Mucosa of stomach (tissue), 1 donor: ENCODE data around the gene NRM.

ENCODE experiments used
- H3K27me3 ChIP-seq: one replicate; pipeline ENCODE4 v1.7.0; 2013; ENCODE audit warnings: mild to moderate bottlenecking, low read length; ENCODE audit not compliant: control insufficient read depth, insufficient read depth
- H3K36me3 ChIP-seq: one replicate; pipeline ENCODE4 v1.7.0; 2013; ENCODE audit warnings: low read length; ENCODE audit not compliant: control insufficient read depth, insufficient read depth
- H3K4me1 ChIP-seq: one replicate; pipeline ENCODE4 v1.7.0; 2013; ENCODE audit warnings: mild to moderate bottlenecking, low read length; ENCODE audit not compliant: control insufficient read depth, insufficient read depth
- H3K4me3 ChIP-seq: one replicate; pipeline ENCODE4 v1.7.0; 2013; ENCODE audit warnings: low read length
- H3K9ac ChIP-seq: one replicate; pipeline ENCODE4 v1.7.0; 2013; ENCODE audit warnings: mild to moderate bottlenecking, low read length, moderate library complexity
- H3K9me3 ChIP-seq: one replicate; pipeline ENCODE4 v1.7.0; 2013; ENCODE audit warnings: mild to moderate bottlenecking, low read length, moderate library complexity; ENCODE audit not compliant: control insufficient read depth
- donor health status: Pancreatic carcinoma.

NRM gene

DNA sequence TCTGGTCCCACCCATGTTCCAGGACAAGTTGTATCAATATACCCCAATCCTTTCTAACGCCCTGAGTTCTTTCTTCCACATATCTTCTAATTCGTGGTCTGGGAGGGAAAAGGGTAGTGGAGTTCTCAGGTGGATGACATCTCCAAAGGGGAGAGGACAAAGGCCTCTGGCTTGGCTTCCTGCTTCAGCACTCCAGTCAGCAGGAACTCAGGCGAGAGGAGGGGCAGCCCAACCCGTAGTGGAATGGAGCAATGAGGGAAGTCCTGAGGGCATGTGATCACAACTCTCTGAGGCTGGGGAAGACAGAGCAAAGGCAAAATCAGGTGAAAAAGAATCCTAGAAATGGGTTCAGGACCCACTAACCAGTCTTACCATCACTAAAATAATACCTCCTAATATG, 9.6 kb upstream of the NRM start:
- no peak overlapping the region for H3K9ac ChIP-seq
- H3K27me3 ChIP-seq = no peaks in the 10 kb centered on the region
- H3K4me1 ChIP-seq = no peaks in the 10 kb centered on the region
- H3K9me3 ChIP-seq = no peaks in the 10 kb centered on the region
- no peaks in the 10 kb centered on the region for H3K36me3 ChIP-seq
- H3K4me3 ChIP-seq = no peak overlapping the region

DNA sequence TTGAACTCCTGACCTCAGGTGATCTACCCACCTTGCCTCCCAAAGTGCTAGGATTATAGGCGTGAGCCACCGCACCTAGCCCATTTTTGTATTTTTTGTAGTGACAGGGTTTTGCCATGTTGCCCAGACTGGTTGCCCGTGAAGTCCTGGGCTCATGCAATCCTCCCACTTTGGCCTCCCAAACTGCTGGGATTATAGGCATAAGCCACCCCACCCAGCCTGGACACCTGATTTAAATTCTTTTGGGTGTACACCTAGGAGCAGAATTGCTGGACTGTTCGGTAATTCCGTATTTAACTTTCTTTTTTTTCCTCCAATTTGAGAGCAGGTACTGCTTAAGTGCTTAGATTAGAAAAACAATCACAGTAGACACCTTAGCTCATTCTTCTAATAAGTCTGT, 5.6 kb upstream of the NRM start:
- no peaks in the 10 kb centered on the region for H3K27me3 ChIP-seq
- no peaks in the 10 kb centered on the region for H3K36me3 ChIP-seq
- no peaks in the 10 kb centered on the region for H3K4me1 ChIP-seq
- H3K9ac ChIP-seq = no peak overlapping the region
- H3K9me3 ChIP-seq = no peaks in the 10 kb centered on the region
- H3K4me3 ChIP-seq = no peak overlapping the region

DNA sequence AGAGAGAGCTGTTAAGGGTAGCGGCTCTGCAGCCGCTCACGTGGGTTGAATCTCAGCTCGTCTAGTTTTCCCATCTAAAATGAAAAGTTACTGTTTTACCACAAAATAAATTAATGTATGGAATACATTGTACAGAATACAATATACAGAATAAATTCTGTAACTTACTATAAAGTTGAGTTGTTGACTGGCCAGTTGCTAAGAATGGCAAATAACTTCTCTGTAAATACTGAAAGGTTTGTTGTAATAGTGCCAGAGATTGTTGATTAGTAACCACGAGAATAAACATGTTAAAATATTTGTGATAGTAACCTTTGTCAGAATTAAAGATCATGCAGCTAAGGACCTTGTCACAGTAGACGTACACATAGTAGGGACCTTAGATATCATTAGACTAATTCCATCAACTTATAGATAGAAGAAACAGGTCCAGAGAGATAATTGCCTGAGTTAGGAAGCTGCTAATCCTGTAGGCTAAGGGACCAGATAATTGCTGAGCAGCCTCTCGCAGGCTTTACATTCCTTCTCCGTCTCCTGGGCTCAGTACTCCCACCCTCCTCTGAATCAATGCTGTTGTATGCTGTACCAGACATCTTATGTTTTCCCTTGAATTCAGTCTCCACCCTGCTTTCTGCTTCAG, 544 bp upstream of the NRM start:
- H3K9me3 ChIP-seq = no peaks in the 10 kb centered on the region
- peak overlapping the region; percentile 50 for H3K9ac ChIP-seq
- peaks cover 3% of the 10 kb centered on the region for H3K27me3 ChIP-seq
- peak overlapping the region; percentile 74 for H3K4me3 ChIP-seq
- H3K4me1 ChIP-seq = peaks cover 23% of the 10 kb centered on the region
- H3K36me3 ChIP-seq = no peaks in the 10 kb centered on the region

DNA sequence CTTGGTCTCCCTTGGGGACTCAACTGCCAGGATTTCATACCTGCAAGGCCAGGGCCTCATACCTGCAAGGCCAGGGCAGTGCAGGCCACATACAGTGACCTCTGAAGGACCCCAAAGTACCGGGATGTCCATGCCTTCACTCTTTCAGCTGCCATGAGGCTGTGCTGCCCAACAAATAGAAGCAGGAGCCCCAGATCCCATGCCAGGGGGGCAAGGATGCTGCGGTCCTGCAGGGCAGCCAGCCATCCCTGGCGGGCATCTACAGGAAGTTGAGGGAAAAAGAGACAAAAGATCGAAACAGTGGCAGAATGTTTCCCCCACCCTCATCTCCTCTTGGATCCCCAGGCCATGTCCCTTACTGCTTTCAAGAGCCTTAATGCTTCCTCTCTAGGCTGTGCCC, 799 bp downstream of the NRM start:
- H3K36me3 ChIP-seq = no peaks in the 10 kb centered on the region
- H3K9ac ChIP-seq = peak overlapping the region; percentile 50
- no peaks in the 10 kb centered on the region for H3K9me3 ChIP-seq
- peak overlapping the region; percentile 74 for H3K4me3 ChIP-seq
- H3K27me3 ChIP-seq = peaks cover 3% of the 10 kb centered on the region
- peaks cover 34% of the 10 kb centered on the region for H3K4me1 ChIP-seq

DNA sequence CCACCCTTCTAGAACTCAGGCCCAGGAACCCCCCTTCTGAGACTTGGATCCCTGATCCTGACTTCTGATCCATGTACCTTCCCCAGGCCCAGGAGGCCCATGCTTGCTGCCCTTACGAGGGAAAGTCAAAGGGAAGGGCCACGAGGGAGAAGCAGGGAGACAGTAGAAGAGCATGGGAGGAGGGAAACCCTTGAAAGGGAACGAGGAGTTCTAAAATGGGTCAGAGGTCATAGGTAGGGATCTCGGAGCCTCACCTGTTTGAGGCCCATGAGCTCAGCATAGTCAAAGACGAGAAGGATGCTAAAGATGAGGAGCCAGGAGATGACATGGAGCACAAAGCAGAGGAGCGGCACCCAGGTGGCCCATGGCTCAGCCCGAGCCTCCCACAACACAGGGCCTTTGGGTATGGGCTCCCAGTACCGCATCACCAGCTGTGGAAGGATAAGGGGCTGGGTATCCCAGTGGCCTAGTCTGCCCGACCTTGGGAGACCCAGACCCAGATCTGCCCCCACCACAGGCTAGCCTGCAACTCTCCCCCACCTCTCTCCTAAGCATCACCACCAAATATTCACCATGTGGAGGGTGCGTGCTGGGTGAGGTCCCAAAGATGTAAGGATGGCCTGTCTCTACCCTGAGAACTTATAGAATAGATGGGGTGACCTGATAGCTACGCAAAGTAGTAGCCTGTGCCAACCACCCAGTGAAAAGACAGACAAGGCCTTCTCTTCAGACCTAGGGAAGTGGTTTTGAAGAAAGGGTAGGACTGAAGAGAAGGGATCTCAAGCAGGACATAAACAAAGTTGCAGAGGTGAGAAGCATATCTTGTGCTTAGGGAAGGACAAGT, 1.5 kb downstream of the NRM start:
- H3K9ac ChIP-seq = no peak overlapping the region
- peaks cover 3% of the 10 kb centered on the region for H3K27me3 ChIP-seq
- H3K4me1 ChIP-seq = peaks cover 37% of the 10 kb centered on the region
- H3K9me3 ChIP-seq = no peaks in the 10 kb centered on the region
- H3K4me3 ChIP-seq = no peak overlapping the region
- H3K36me3 ChIP-seq = no peaks in the 10 kb centered on the region

DNA sequence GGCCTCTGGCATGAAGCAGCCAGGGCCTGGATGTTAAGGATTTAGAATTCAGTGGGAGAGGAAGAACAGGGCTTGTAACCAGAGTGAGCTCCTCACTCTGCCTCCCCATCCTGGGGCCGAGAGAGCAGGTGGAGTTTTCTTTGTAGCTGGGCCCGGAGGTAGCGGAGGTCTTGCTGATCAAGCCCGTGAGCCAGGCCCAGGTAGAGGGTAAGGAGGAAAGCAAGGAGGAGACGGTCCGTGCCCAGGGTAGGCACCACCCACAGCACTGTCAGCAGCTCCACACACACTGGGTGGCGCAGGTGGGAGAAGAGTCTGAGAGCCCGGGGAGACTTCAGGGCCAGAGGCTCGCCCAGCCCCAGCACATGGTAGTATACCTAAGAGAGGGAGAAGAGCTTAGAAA, 2.2 kb downstream of the NRM start:
- H3K9ac ChIP-seq = no peak overlapping the region
- no peak overlapping the region for H3K4me3 ChIP-seq
- H3K9me3 ChIP-seq = no peaks in the 10 kb centered on the region
- peaks cover 3% of the 10 kb centered on the region for H3K27me3 ChIP-seq
- H3K4me1 ChIP-seq = peaks cover 37% of the 10 kb centered on the region
- no peaks in the 10 kb centered on the region for H3K36me3 ChIP-seq

DNA sequence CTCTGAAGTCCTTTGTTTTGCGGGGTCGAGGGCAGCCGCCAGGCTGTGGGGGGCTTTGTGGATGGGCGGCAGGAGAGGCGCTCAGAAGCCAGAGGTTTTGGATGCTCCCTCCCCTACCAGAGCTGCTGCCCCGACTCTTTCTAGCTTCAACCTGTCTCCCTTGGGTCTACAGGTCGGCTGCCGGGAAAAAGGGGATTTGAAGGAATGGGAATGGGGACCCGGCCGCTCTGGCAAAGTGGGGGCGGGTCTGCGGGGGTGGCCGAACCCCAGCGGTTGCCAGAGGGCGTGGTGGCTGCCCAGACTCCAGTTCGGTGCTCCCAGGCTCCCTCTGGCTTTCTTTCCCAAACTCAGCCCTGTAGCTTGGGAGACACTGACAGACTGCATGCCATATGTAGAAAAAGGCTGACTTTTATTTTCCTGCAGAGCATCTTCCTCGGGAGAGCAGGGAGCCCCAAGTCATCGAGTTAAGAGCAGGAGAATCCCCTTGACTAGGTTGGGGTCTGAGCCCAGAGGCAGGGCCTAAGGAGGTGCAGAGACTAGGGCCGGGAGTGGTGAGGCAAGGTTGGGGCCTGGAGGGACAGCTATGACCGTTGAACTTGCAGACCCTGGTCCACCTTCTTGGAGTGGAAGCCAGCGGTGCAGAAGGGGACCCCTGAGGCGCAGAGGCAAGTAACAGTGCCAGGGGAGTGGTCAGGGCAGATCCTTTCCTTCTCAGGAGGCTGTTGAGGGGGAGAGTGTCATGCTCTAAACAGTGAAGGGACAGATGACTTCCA, 2.9 kb downstream of the NRM start:
- Histone ChIP-seq H3K36me3 (no peaks in the 10 kb centered on the region), H3K9me3 (no peaks in the 10 kb centered on the region), H3K4me1 (peaks cover 37% of the 10 kb centered on the region), H3K4me3 (no peak overlapping the region), H3K27me3 (peaks cover 3% of the 10 kb centered on the region), H3K9ac (peak overlapping the region; percentile 71)

DNA sequence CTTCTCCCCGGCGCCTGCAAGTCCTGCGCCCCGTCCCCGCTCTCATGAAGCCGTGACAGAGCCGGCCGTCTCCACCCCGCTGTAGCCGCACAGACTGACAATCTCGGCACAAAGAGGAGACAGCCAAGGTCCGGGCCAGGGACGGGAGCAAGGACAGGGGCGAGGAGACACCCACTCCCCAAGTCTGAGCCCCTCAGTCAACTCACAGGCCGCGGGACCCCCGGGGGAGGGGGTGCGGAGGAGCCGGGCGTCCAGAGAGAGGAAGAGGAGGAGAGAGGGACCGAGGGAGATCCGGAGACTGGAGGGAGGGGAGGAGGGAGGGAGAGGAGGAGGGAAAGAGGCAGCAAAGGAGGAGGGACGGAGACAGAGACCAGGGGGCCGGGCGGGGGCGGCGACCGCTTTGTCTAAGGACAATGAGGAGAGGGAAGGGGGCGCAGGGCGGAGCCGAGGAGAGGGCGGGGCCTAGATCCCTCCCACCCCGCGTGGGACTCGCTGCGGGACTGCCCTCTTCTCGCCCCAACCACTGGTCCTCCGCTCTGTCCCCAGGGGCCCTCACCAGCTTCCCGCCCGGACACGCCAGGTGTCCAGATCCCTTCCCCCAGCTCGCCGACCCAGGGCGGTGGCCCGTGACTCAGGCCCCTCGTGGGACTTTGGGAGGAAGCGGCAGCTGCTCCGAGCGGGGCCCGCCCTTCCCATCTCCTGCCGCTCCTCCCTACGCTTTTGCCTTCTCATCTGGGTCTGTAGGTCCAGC, 3.7 kb downstream of the NRM start:
- H3K4me1 ChIP-seq = peaks cover 43% of the 10 kb centered on the region
- H3K27me3 ChIP-seq = peaks cover 3% of the 10 kb centered on the region

DNA sequence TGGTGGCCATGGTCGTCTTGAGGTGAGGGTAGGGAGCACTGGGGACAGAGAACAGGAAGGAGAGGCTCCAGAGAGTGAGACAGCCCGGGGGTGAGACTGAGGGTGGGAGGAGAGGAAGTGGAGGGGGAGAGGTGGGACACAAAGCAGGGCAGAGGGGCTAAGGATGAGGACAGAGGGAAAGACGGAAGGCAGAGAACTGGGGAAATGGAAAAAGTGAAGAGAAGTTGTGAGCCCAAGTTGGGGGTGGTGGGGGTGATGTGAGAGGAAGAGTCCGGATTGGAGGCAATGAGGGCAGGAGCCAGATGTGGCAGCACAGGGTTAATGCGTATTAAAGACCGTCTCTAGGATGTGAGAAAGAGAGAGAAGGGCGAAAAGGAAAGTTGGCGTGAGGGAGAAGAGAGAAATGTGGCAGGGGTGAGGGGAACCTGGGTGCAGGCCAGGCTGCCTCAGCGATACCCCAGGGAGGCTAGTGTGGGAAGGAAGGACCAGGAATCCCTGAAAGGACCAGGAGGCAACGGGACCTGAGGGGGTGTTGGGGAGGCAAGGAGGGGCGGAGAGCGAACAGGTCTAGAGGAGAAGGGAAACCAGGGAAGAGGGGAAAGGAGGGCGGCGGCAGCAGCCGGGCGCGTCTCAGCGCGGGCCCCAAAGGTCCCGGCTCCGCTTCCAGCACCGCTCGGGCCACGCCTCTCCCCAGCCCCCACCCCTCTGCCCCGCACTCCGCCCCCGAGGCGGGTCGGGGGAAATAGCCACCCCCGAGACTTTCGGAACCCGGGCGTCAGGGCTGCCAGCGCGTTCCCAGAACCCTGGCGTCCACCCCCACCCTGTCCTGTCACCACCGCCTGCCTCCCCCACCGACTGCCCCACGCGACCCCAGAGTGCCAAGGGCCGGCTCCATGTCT, 4.5 kb downstream of the NRM start, which contains the start of gene PPP1R18:
Gene PPP1R18 (minus strand): TSS at position 637 of the 899 bp plus-strand sequence. CDS start 627 bp downstream, at position 10.
- Histone ChIP-seq H3K4me1 (peaks cover 43% of the 10 kb centered on the region), H3K9ac (peak within 1 kb of the TSS; percentile 71), H3K27me3 (peaks cover 3% of the 10 kb centered on the region), H3K4me3 (peak within 1 kb of the TSS; percentile 61), H3K9me3 (no peaks in the 10 kb centered on the region), H3K36me3 (no peaks in the 10 kb centered on the region)

More for the DNA sequence above, 3.7 kb downstream of the NRM start:
- peak overlapping the region; percentile 71 for H3K9ac ChIP-seq
- H3K4me3 ChIP-seq = peak overlapping the region; percentile 61
- no peaks in the 10 kb centered on the region for H3K36me3 ChIP-seq
- H3K9me3 ChIP-seq = no peaks in the 10 kb centered on the region

DNA sequence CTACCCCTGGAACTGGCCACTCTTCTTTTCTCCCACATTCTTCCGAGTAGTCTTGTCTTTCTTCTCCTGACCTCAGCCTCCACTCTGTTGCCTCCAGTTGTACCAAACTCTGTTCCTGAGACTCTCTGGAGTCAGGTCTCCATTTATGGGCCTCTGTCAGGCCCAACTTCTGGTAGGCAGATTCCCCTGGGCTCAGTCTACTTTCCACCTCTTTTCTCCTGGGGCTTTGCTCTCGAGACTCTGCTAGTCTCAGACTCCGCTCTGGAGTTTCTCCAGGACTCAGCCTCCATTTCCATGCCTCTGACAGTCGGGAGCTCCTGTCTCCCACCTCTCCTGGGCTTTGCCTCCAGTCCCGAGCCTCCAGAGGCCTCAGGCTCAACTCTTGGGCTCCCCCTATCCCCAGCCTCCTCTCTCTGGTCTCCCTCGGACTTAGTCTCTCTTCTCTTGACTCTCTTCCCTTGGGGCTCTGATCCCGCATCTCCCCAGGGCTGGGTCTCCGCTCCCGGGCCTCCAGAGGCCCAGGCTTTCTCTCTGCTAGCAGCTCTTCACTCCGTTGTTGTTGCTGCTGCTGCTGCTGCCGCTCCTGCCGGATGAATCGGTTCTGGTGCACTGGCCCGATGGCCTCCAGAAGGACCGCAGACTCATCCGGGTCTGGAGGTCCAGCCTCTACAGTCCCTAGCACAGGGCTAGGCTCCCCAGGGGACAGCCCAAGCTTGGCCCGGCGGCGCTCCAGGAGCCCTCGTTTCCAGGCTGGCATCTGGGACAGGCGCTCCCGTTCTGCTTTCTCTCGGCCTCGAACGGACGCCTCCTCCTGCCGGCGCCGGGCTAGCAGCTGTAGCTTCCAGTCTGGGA, 5.4 kb downstream of the NRM start:
- peaks cover 42% of the 10 kb centered on the region for H3K4me1 ChIP-seq
- H3K9ac ChIP-seq = peak overlapping the region; percentile 71

More for the DNA sequence above, 5.4 kb downstream of the NRM start:
- H3K36me3 ChIP-seq = no peaks in the 10 kb centered on the region
- H3K27me3 ChIP-seq = peaks cover 3% of the 10 kb centered on the region
- H3K9me3 ChIP-seq = no peaks in the 10 kb centered on the region
- peak overlapping the region; percentile 55 for H3K4me3 ChIP-seq
